GM18907 (cell line): ENCODE data around the gene NADSYN1.

ENCODE experiments used
- ATAC-seq: cut with Tn5 transposase; IDR thresholded peaks from one replicate; pipeline ENCODE4 v1.9.1; 2021; ENCODE audit warnings: mild to moderate bottlenecking, moderate library complexity; ENCODE audit not compliant: unreplicated experiment

Gene NADSYN1

GRCh38 chr11:71544525-71545214, 91.7 kb downstream of the NADSYN1 start:
- no peak for ATAC-seq

- no peak for ATAC-seq
Measured at GRCh38 chr11:71545405-71545966, 92.5 kb downstream of the NADSYN1 start.

- no peak for ATAC-seq
Measured at GRCh38 chr11:71548120-71548519, 95.1 kb downstream of the NADSYN1 start, which contains the start of gene KRTAP5-9. KRTAP5-9 (plus strand) TSS chr11:71548420; CDS start chr11:71548658, 238 bp downstream.

GRCh38 chr11:71548716-71549151, 95.7 kb downstream of the NADSYN1 start:
- no peak for ATAC-seq
